Right lobe of liver (tissue), 4 donors: ENCODE data around the gene KATNBL1.
"Not testable (repeated sequence)": the region's sequence is repeated elsewhere in the genome, so short reads cannot be mapped to it uniquely, and the experiment has no call there.

ENCODE experiments used
- POLR2A ChIP-seq: fragments of 450-650 bp; IDR thresholded peaks from one replicate; pipeline ENCODE4 v1.6.1; 2017; ENCODE audit warnings: antibody characterized with exemption, mild to moderate bottlenecking
- TF ChIP-seq, protein P1 (sequence below), 4 donors: fragments of 200-600 bp in 3 of 4; fragments of 450-650 bp in 1 of 4; IDR thresholded peaks; one replicate each; pipeline versions ENCODE4 v1.5.1 to v1.8.0; 2016 to 2022; ENCODE audit warnings: antibody characterized with exemption in 4 of 4, mild to moderate bottlenecking in 2 of 4
- donor health status: DM: no; HTN: no; CAD: no.
- donor health status: DM: no; HTN: no; CAD: no.
- donor health status: DM: no; HTN: yes; CAD: no.

DNA sequence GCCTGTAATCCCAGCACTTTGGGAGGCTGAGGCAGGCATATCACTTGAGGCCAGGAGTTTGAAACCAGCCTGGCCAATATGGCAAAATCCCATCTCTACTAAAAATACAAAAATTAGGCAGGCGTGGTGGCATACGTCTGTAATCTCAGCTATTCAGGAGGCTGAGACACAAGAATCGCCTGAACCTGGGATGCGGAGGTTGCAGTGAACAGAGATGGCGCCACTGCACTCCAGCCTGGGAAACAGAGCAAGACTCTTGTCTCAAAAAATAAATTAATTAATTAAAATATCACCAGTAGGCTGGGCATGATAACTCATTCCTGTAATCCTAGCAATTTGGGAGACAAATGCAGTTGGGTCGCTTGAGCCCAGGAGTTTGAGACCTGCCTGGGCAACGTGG, 16.6 kb downstream of the KATNBL1 start:
- TF ChIP-seq, protein P1, sequence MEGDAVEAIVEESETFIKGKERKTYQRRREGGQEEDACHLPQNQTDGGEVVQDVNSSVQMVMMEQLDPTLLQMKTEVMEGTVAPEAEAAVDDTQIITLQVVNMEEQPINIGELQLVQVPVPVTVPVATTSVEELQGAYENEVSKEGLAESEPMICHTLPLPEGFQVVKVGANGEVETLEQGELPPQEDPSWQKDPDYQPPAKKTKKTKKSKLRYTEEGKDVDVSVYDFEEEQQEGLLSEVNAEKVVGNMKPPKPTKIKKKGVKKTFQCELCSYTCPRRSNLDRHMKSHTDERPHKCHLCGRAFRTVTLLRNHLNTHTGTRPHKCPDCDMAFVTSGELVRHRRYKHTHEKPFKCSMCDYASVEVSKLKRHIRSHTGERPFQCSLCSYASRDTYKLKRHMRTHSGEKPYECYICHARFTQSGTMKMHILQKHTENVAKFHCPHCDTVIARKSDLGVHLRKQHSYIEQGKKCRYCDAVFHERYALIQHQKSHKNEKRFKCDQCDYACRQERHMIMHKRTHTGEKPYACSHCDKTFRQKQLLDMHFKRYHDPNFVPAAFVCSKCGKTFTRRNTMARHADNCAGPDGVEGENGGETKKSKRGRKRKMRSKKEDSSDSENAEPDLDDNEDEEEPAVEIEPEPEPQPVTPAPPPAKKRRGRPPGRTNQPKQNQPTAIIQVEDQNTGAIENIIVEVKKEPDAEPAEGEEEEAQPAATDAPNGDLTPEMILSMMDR (IDR thresholded peaks at IDR 0.05), result not testable (repeated sequence)
- TF ChIP-seq POLR2A, result not testable (repeated sequence)
